GM19395 (cell line): ENCODE measurements around the gene ASB16.
A peak's percentile ranks its signal among the peaks of the same experiment; 100 is the strongest.
"Not testable (repeated sequence)": the region's sequence is repeated elsewhere in the genome, so short reads cannot be mapped to it uniquely, and the experiment has no call there.

Experiments
- ATAC-seq: cut with Tn5 transposase; IDR thresholded peaks from one replicate; pipeline ENCODE4 v1.9.1; 2021; ENCODE audit warnings: mild to moderate bottlenecking, moderate library complexity; ENCODE audit not compliant: unreplicated experiment

Gene ASB16

GRCh38 chr17:44146375-44147346 is 23.8 kb upstream of the ASB16 start:
- no peak for ATAC-seq

GRCh38 chr17:44147812-44148211 is 22.7 kb upstream of the ASB16 start:
- no peak for ATAC-seq

GRCh38 chr17:44149066-44149465 is 21.4 kb upstream of the ASB16 start:
- ATAC-seq = not testable (repeated sequence)

- ATAC-seq = no peak
Measured at GRCh38 chr17:44149750-44150329, 20.7 kb upstream of the ASB16 start.

GRCh38 chr17:44152875-44153274 is 17.6 kb upstream of the ASB16 start:
- ATAC-seq = no peak

GRCh38 chr17:44155488-44155887 is 15.0 kb upstream of the ASB16 start:
- no peak for ATAC-seq

GRCh38 chr17:44159519-44160210 is 10.8 kb upstream of the ASB16 start:
- ATAC-seq = no peak

- ATAC-seq = no peak
Measured at GRCh38 chr17:44164476-44164875, 6.0 kb upstream of the ASB16 start.

- ATAC-seq = no peak
Measured at GRCh38 chr17:44167181-44167861, 3.2 kb upstream of the ASB16 start.

- no peak for ATAC-seq
Measured at GRCh38 chr17:44170135-44170498, 387 bp upstream of the ASB16 start.

- no peak for ATAC-seq
Measured at GRCh38 chr17:44171931-44172455, 1.5 kb downstream of the ASB16 start.

GRCh38 chr17:44174427-44174826 is 3.9 kb downstream of the ASB16 start:
- ATAC-seq = no peak

- no peak for ATAC-seq
Measured at GRCh38 chr17:44176257-44176656, 5.8 kb downstream of the ASB16 start.

GRCh38 chr17:44176671-44177501 is 6.4 kb downstream of the ASB16 start:
- ATAC-seq = no peak

- ATAC-seq = no peak
Measured at GRCh38 chr17:44177640-44178039, 7.1 kb downstream of the ASB16 start.

GRCh38 chr17:44178133-44178532 is 7.6 kb downstream of the ASB16 start:
- no peak for ATAC-seq

- no peak for ATAC-seq
Measured at GRCh38 chr17:44183024-44183423, 12.5 kb downstream of the ASB16 start.

- no peak for ATAC-seq
Measured at GRCh38 chr17:44184212-44184810, 13.8 kb downstream of the ASB16 start.

- ATAC-seq = peak; percentile 84
Measured at GRCh38 chr17:44186307-44187130, 16.0 kb downstream of the ASB16 start, which contains the start of gene TMUB2. Gene TMUB2 (plus strand): TSS chr17:44186972. CDS start chr17:44187709, 737 bp downstream.
